A673 (cell line): ENCODE measurements around the gene MS4A4E. TPM values are rescaled to one million over a fixed set of nuclear protein-coding genes. Genes with fewer than 3 reads are reported as not detected.

Experiments
- BruUV-seq: library from RNA; stranded (reverse); fragments of 400-500 nt; replicated peaks from 2 replicates; lab custom pipeline; 2021; lab: Mats Ljungman, UMichigan
- CTCF ChIA-PET: fragments of 300-600 bp; sonication (Branson Sonifier 250); formaldehyde crosslinking; loops from one replicate; lab custom pipeline; 2022; ENCODE audit warnings: antibody characterized with exemption; lab: Charles Lee
- POLR2A ChIA-PET: fragments of 300-600 bp; sonication (Branson Sonifier 250); formaldehyde crosslinking; loops from one replicate; lab custom pipeline; 2022; ENCODE audit warnings: antibody characterized with exemption; ENCODE audit not compliant: low non-redundant PET; lab: Charles Lee
- DNase-seq: peaks from one replicate; pipeline ENCODE4 v3.0.0-alpha.2; 2015; ENCODE audit warnings: low spot score
- H3K27ac ChIP-seq: fragments of 200-600 bp; sonication (generic); 2 replicates; pipeline ENCODE4 v1.5.1; 2016; ENCODE audit warnings: mixed run types, low read depth, mild to moderate bottlenecking, mixed read lengths, antibody characterized with exemption, low read length; ENCODE audit not compliant: poor library complexity, severe bottlenecking
- H3K27me3 ChIP-seq: fragments of 200-600 bp; sonication (generic); replicated peaks from 2 replicates; pipeline ENCODE4 v1.6.1; 2017; ENCODE audit warnings: mixed run types, low read depth, mild to moderate bottlenecking, mixed read lengths, antibody characterized with exemption, low read length; ENCODE audit not compliant: insufficient read depth, poor library complexity
- H3K36me3 ChIP-seq: fragments of 200-600 bp; sonication (generic); 2 replicates; pipeline ENCODE4 v1.6.1; 2016; ENCODE audit warnings: mixed run types, mild to moderate bottlenecking, mixed read lengths, antibody characterized with exemption, low read length; ENCODE audit not compliant: insufficient read depth, poor library complexity, severe bottlenecking
- H3K4me1 ChIP-seq: fragments of 200-600 bp; sonication (generic); 2 replicates; pipeline ENCODE4 v1.6.1; 2017; ENCODE audit warnings: mixed run types, mild to moderate bottlenecking, mixed read lengths, antibody characterized with exemption, low read length; ENCODE audit not compliant: insufficient read depth, poor library complexity, severe bottlenecking
- H3K4me3 ChIP-seq: fragments of 200-600 bp; sonication (generic); 2 replicates; pipeline ENCODE4 v1.5.1; 2016; ENCODE audit warnings: low read depth, mixed run types, mild to moderate bottlenecking, mixed read lengths, low read length; ENCODE audit not compliant: poor library complexity, severe bottlenecking
- H3K9me3 ChIP-seq: fragments of 200-600 bp; sonication (generic); 2 replicates; pipeline ENCODE4 v1.6.1; 2016; ENCODE audit warnings: mixed run types, low read depth, mild to moderate bottlenecking, mixed read lengths, antibody characterized with exemption, low read length; ENCODE audit not compliant: poor library complexity, severe bottlenecking
- EZH2 ChIP-seq: fragments of 200-600 bp; sonication (generic); IDR thresholded peaks from 2 replicates; pipeline ENCODE4 v1.6.1; 2017; ENCODE audit warnings: borderline replicate concordance, low read depth, mild to moderate bottlenecking, mixed read lengths, antibody characterized with exemption, low read length; ENCODE audit not compliant: poor library complexity, severe bottlenecking
- intact Hi-C: fragments of 100-400 bp; cut with micrococcal nuclease; formaldehyde crosslinking; loops from one replicate; pipeline ENCODE4 v1.10.0; 2022; ENCODE audit not compliant: unreplicated experiment
- total RNA-seq: library from RNA; stranded (reverse); gene quantifications from 2 replicates; pipeline ENCODE4 v1.2.3, GENCODE V29; 2021
- TF ChIP-seq, protein P1 (sequence below): fragments of 300-800, 200-600 bp; sonication (generic); conservative IDR thresholded peaks from 2 replicates; pipeline ENCODE4 v1.5.1; 2017; ENCODE audit warnings: low read depth, mild to moderate bottlenecking, antibody characterized with exemption, low read length, moderate library complexity, mixed read lengths

MS4A4E gene
- total RNA-seq, 1 experiment from 2014 or later: not detected

DNA sequence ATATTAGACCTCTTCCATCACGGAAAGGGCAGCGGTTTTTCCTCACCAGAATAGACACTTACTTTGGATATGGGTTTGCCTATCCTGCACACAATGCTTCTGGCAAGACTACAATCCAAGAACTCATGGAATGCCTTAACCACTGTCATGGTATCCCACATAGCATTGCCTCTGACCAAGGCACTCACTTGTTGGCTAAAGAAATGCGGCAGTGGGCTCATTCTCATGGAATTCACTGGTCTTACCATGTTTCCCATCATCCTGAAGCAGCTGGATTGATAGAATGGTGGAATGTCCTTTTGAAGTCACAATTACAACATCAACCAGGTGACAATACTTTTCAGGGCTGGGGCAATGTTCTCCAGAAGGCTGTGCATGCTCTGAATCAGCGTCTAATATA is 20.8 kb downstream of the MS4A4E start:
- CTCF ChIA-PET: no interaction called here
- no peaks in the 10 kb centered on the region for H3K4me1 ChIP-seq
- DNase-seq: no peak

DNA sequence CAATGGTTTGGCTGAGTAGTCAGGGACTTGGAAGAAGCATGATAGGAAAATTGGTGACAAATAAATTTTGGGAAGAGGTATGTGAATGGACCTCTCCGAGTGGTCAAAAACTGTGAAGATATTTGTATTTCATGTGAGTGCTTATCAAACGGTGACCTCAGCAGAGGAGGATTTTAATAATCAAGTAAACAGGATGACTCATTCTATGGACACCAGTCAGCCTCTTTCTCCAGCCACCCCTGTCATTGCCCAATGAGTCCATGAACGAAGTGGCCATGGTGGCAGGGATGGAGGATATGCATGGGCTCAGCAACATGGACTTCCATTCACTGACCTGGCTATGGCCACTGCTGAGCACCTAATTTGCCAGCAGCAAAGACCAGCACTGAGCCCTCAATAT is 21.2 kb downstream of the MS4A4E start:
- POLR2A ChIA-PET: no interaction called here
- no TSS peak for BruUV-seq
- intact Hi-C loops: no loop called here
- no peak for DNase-seq
- Histone ChIP-seq H3K4me3 (no peak overlapping the region), H3K9me3 (no peaks in the 10 kb centered on the region), H3K4me1 (no peaks in the 10 kb centered on the region), H3K27ac (no peak overlapping the region), H3K36me3 (no peaks in the 10 kb centered on the region), H3K27me3 (peaks cover 5% of the 10 kb centered on the region)
- no peak for TF ChIP-seq EZH2
- TF ChIP-seq, protein P1, sequence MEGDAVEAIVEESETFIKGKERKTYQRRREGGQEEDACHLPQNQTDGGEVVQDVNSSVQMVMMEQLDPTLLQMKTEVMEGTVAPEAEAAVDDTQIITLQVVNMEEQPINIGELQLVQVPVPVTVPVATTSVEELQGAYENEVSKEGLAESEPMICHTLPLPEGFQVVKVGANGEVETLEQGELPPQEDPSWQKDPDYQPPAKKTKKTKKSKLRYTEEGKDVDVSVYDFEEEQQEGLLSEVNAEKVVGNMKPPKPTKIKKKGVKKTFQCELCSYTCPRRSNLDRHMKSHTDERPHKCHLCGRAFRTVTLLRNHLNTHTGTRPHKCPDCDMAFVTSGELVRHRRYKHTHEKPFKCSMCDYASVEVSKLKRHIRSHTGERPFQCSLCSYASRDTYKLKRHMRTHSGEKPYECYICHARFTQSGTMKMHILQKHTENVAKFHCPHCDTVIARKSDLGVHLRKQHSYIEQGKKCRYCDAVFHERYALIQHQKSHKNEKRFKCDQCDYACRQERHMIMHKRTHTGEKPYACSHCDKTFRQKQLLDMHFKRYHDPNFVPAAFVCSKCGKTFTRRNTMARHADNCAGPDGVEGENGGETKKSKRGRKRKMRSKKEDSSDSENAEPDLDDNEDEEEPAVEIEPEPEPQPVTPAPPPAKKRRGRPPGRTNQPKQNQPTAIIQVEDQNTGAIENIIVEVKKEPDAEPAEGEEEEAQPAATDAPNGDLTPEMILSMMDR: no peak
- CTCF ChIA-PET: no interaction called here

More for the DNA sequence above, 20.8 kb downstream of the MS4A4E start:
- Histone ChIP-seq H3K4me3 (no peak overlapping the region), H3K36me3 (no peaks in the 10 kb centered on the region), H3K27me3 (peaks cover 5% of the 10 kb centered on the region), H3K9me3 (no peaks in the 10 kb centered on the region), H3K27ac (no peak overlapping the region)
- intact Hi-C loops: no loop called here
- TF ChIP-seq, protein P1: no peak
- no peak for TF ChIP-seq EZH2
- POLR2A ChIA-PET: no interaction called here
- no TSS peak for BruUV-seq

DNA sequence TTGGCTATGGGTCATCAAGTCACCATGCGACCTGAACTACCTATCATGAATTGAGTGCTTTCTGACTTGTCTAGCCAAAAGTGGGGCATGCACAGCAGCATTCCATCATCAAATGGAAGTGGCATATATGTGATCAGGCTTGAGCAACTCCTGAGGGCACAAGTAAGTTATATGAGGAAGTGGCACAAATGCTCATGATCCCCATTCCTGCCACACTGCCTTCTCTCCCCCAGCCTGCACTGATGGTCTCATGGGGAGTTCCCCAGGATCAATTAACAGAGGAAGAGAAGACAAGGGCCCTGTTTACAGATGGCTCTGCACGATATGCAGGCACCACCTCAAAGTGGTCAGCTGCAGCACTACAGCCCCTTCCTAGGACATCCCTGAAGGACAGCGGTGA is 21.8 kb downstream of the MS4A4E start:
- ChIA-PET POLR2A (no interaction called here), CTCF (no interaction called here)
- no peaks in the 10 kb centered on the region for H3K9me3 ChIP-seq
- no TSS peak for BruUV-seq
- H3K4me3 ChIP-seq: no peak overlapping the region
- TF ChIP-seq EZH2: no peak
- TF ChIP-seq, protein P1: no peak
- H3K27ac ChIP-seq: no peak overlapping the region
- H3K27me3 ChIP-seq: peaks cover 6% of the 10 kb centered on the region
- DNase-seq: no peak
- intact Hi-C loops: no loop called here
- no peaks in the 10 kb centered on the region for H3K36me3 ChIP-seq
- H3K4me1 ChIP-seq: no peaks in the 10 kb centered on the region
